CD4-positive, alpha-beta T cell treated with Interleukin-1 beta for 1 hour (primary cell): ENCODE data around the gene SRCAP.
"Not testable (repeated sequence)": the region's sequence is repeated elsewhere in the genome, so short reads cannot be mapped to it uniquely, and the experiment has no call there.

Experiments used
- DNase-seq, 2 donors: peaks; one replicate each; pipeline ENCODE4 v3.0.0-alpha.2; 2020 to 2022

Gene SRCAP

DNA sequence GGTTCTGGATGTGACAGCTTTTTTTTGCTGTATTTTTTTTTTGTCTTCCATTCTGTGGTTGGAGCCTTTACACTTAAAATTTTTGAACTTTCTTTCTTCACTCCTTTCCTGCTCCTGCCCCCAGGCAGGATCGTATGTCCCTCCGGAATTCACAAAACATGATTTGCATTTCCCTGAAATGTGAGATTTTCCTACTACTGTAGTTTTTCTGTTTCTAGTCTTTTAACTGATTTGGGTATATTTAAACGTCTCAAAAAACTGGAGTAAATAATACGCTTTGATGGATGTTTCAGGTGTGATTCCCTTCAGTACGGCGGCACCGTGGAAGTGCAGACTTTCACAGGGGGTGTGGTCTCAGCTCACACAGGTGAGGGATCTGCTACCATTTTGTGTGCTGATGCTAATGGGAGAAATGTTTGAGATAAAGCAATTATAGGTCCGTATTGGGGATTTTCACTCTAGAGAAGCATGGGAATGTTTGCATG, 686 bp downstream of the SRCAP start:
- no peak for DNase-seq

DNA sequence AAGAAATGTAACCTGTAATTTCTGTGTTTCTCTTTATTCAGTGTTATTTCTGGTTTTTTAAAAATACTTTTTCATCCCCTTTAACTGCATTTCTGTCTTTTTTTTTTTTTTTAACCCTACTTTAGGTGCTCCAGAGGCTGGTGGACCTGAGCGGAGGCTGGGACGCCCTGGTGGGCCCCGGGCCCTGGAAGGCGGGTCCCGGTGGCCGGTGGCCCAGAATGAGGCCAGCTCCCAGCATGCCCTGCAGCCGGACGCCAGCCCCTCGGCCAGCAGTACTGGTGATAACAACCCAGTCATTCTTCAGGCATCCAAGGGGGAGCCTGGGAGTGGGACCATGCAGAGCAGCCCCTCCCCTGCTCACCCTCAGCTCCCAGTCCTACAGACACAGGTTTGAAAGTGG, 1.5 kb downstream of the SRCAP start:
- no peak for DNase-seq

DNA sequence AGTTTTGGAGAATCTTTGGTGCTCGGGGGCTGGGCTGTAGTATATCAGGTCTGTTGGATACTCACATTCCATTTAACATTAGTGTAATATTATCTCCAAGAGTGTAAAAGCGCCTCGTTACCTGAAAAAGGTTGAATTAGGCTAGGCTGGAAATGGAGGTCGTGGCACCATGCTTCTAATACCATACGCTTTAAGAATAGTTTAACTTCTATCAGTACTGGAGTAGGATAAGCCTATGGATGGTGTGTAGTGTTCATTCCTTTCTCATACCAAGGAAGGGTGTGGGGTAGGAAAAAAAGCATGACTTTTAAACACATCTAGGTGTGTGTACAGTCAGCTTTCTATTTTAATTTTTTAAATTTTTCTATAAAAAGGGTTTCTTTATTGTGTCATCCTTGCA, 2.0 kb downstream of the SRCAP start:
- no peak for DNase-seq

DNA sequence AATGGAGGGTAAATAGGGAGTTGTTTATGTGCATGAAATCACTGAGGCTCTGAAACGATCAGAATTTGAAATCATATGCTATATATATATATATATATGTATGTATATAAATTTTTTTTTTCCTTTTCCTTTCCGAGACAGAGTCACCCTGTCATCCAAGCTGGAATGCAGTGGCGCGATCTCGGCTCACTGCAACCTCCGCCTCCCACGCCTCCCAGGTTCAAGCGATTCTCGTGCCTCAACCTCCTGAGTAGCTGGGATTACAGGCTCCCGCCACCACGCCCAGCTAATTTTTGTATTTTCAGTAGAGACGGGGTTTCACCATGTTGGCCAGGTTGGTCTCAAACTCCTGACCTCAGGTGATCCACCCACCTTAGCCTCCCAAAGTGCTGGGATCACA, 4.1 kb downstream of the SRCAP start:
- not testable (repeated sequence) for DNase-seq

DNA sequence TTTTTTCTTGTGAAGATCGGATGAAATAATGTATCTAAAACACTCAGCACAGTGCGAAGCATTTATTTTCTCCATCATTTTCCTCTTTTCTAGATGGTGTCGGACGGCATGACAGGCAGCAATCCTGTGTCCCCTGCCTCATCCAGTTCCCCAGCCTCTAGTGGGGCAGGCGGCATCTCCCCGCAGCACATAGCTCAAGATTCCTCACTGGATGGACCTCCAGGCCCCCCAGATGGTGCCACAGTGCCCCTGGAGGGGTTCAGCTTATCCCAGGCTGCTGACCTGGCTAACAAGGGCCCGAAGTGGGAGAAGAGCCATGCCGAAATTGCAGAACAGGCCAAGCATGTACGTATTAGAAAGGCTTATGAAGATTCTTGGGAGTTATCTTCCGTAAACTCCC, 5.0 kb downstream of the SRCAP start:
- DNase-seq: no peak

DNA sequence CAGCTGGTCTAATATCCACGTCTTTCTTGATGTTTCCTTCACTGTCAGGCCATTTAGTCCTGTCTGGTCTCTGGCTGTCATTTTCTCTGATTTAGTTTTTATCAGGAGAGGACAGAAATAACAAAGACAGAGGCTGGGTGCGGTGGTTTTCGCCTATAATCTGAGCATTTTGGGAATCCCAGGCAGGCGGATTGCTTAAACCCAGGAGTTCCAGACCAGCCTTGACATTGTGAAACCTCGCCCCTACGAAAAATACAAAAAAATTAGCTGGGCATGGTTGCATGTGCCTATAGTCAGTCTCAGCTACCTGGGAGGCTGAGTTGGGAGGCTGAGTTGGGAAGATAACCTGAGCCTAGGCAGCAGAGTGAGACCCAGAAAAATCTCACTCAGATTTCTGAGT, 7.1 kb downstream of the SRCAP start:
- DNase-seq: no peak

DNA sequence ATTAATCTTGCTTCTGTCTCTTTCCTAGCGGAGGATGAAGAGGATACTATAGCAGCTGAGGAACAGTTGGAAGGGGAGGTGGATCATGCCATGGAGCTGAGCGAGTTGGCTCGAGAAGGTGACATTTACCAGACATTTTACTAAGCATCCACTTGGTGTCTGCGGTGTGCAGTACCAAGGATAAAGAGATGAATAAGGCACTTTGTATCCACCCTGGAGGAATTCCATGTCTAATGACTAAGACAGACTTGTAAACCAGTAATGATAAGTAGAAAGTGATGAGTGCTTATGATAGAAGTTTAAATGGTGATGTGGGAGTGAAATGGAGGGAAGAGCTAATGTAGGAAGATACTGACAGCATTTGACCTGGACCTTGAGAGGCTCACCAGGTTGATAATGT, 12.0 kb downstream of the SRCAP start:
- DNase-seq: no peak

DNA sequence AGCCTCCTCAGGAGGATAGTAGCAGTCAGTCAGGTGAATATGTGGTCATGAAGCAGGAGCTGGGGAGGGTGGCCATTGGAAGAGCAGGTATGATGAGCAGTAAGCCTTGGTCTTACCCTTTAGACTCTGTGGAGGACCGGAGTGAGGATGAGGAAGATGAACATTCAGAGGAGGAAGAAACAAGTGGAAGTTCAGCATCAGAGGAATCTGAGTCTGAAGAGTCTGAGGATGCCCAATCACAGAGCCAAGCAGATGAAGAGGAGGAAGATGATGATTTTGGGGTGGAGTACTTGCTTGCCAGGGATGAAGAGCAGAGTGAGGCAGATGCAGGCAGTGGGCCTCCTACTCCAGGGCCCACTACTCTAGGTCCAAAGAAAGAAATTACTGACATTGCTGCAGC, 12.7 kb downstream of the SRCAP start:
- no peak for DNase-seq

DNA sequence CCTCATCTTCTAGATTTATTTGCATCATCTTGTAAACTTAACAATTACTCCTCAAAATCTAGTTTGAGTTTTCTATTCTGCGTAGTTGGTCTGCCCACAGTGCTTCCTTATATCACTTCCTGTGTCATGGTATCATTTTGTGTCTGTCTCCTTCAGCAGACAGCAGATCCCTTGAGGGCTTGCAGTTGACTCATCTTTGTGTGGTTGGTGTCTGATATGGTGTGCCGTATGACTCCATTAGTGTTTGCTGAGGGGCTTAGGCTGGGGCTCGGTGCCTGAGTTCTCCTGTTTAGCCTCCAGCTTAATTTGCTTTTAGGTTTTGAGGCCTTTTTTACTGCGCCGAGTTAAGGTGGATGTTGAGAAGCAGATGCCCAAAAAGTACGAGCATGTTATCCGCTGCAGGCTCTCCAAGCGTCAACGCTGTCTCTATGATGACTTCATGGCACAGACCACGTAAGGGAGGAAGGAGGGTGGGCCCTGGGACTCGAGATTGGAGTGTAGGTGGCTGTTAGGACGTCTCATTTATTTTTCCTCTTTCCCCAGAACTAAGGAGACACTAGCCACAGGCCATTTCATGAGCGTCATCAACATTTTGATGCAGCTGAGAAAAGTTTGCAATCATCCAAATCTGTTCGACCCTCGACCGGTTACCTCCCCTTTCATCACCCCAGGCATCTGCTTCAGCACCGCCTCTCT, 16.9 kb downstream of the SRCAP start:
- peak; percentile 56 to 58 for DNase-seq

DNA sequence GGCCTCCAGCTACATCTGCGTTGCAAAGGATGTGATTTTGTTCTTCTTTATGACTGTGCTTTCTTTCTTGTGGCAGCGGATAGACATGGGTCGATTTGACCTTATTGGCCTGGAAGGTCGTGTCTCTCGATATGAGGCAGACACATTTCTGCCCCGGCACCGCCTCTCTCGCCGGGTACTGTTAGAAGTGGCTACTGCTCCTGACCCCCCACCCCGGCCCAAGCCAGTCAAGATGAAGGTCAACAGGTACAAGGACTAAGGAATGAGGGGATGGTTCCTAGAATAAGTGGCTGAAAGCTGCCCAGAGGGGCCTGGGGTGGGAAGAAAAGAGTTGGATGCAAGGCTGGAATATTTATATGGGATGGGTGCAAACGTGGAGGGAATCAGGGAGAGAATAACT, 21.1 kb downstream of the SRCAP start:
- DNase-seq: no peak

DNA sequence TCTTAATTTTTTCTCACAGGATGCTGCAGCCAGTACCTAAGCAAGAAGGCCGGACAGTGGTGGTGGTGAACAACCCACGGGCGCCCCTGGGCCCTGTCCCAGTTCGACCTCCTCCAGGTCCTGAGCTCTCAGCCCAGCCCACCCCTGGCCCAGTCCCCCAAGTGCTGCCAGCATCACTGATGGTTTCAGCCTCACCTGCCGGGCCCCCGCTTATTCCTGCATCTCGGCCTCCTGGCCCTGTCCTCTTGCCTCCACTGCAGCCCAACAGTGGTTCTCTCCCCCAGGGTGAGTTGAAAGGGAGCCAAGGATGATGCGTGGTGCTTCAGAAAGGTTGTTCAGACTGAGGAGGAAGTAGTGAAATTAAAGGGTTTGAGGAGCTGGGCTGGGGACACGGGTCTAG, 21.7 kb downstream of the SRCAP start:
- no peak for DNase-seq

DNA sequence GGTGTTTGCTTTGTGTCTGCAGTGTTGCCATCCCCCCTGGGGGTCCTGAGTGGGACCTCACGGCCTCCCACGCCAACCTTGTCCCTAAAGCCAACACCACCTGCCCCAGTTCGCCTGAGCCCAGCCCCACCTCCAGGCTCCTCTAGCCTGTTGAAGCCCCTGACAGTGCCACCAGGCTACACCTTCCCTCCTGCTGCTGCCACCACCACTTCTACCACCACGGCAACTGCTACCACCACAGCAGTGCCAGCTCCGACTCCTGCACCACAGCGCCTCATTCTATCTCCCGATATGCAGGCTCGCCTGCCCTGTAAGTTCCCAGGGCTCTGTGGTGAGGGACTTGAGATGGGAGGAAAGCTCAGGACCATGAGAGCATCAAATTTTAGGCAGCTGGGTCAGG, 22.2 kb downstream of the SRCAP start:
- no peak for DNase-seq

DNA sequence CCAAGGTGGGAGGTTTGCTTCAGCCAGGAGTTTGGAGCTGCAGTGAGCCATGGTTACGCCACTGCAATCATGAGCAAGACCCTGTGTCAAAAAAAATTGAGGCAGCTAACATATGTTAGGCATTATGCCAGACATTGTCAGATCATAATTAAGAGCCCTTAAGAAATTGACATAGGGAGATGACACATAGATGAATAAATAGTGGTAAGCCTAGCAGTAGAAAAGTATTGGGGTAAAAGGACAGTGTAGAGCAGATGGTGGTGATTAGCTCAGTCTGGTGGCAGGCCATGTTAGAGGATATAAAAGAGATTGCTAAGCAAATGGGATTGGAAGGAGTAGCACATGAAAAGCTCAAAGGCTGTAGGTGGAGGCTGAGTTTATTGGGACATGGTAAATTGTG, 22.6 kb downstream of the SRCAP start:
- no peak for DNase-seq

DNA sequence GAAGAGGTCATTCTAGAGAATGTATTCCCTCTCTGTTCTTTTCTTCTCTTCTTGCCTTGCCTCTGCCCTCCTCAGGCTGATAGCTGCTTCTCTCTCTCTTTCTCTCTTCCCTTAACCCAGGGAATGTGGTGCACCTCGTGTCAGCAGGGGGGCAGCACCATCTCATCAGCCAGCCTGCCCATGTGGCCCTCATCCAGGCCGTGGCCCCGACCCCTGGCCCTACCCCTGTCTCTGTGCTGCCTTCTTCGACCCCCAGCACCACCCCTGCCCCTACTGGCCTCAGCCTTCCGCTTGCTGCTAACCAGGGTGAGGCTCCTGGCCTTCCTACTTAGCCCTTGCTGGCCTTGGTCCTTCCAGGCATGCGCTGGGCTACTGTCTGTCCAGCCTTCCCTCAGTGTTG, 23.5 kb downstream of the SRCAP start:
- no peak for DNase-seq

DNA sequence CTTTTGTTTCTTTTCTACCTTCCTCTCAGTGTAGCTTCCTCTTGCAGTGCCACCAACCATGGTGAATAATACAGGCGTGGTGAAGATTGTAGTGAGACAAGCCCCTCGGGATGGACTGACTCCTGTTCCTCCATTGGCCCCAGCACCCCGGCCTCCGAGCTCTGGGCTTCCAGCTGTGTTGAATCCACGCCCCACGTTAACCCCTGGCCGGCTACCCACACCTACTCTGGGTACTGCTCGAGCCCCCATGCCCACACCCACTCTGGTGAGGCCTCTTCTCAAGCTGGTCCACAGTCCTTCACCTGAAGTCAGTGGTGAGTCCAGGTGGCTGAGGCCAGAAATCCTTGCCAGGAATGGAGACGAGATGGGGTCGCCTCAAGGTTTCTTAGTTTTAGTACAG, 23.9 kb downstream of the SRCAP start:
- no peak for DNase-seq

DNA sequence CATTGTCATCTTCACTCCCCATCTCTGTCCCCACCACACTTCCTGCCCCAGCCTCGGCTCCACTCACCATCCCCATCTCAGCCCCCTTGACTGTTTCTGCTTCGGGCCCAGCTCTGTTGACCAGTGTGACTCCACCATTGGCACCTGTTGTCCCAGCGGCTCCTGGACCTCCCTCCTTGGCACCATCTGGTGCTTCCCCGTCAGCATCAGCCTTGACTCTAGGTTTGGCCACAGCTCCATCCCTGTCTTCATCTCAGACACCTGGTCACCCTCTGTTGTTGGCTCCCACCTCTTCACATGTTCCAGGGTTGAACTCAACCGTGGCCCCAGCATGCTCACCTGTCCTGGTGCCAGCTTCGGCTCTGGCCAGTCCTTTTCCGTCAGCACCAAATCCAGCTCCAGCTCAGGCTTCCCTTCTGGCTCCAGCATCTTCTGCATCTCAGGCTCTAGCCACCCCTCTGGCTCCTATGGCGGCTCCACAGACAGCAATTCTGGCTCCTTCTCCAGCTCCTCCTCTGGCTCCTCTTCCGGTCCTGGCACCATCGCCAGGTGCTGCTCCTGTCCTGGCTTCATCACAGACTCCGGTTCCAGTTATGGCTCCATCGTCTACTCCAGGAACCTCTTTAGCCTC, 24.9 kb downstream of the SRCAP start:
- DNase-seq: no peak

DNA sequence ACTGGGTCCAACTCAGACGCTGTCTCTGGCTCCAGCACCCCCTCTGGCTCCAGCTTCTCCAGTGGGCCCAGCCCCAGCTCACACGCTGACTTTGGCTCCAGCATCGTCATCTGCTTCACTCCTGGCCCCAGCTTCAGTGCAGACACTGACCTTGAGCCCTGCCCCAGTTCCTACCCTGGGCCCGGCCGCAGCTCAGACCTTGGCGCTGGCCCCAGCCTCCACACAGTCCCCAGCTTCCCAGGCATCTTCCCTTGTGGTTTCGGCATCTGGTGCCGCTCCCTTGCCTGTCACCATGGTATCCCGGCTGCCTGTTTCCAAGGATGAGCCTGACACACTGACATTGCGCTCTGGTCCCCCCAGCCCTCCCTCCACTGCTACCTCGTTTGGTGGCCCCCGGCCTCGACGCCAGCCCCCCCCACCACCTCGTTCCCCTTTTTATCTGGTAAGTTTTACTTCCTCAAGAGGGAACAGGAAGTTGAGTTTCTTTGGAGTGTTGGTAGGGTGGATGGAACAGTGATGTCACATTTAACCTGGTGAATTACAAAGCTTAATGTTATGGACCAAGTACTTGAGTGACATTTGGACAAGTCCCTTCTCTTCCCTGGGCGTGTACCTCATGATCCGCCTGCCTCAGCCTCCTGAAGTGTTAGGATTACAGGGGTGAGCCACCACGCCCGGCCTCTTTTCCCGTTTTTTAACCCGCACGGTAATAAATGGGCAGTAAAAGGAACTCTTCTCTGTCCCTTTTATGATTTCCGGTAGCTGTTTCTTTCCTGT, 25.9 kb downstream of the SRCAP start:
- DNase-seq: peak; percentile 7 to 47

DNA sequence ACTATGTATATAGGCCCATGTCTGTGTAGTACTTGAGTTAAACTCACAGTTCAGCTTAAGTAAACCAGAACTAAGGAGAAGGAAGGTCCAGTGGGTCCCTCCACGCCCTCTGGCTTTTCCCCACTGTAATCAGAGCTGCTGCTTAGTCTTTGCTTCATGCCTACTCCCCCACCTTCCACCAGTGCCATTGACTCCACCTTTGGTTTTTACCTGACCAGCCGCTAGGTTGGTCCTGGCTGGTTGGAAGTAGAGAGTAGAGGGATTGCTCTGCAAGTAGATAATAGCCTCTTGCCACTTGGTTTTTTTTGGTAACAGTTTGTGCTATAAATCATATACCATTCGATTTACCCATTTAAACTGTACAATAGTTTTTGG, 26.4 kb downstream of the SRCAP start:
- no peak for DNase-seq

DNA sequence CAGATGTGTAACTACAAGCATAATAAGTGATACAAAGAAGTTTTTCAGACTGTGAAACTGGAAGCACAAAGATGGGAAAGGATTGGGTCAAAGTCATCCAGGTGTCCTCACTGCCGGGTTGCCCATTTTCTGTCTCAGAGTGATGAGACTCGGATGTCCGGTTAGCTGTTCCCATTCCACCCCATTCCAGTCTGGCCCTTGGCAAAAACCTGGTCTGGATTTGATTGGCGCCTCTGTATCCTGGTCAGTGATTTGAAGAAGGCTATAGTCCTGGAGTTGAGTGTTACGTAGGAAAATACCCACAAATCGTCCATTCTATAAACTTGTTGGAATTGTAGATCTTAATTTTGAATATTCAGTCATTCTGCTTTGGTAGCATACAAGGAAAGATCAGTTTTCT, 29.4 kb downstream of the SRCAP start:
- no peak for DNase-seq

DNA sequence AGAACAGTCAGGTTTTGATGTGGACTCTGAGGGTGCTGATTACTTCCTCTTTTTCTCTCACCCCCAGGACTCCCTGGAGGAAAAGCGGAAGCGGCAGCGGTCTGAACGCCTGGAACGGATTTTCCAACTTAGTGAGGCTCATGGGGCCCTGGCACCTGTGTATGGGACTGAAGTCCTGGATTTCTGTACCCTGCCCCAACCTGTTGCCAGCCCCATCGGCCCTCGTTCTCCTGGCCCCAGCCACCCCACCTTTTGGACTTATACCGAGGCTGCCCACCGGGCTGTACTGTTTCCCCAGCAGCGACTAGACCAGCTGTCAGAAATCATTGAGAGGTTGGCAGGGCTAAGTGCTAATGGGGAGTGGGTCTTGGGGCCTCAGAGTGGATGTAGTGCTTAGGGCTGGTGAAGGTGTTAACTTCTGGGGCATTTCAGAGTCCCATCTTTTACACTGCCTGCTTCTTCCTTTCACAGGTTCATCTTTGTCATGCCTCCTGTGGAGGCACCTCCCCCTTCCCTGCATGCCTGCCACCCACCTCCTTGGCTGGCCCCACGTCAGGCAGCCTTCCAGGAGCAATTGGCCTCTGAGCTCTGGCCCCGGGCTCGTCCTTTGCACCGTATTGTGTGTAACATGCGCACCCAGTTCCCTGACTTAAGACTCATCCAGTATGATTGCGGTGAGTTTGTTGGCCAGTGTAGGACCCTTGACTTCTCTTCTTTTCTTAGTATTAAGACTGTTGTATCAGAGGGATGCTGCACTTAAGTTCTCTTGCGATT, 30.1 kb downstream of the SRCAP start:
- DNase-seq: peak in 1 of 2 donors; percentile 34

DNA sequence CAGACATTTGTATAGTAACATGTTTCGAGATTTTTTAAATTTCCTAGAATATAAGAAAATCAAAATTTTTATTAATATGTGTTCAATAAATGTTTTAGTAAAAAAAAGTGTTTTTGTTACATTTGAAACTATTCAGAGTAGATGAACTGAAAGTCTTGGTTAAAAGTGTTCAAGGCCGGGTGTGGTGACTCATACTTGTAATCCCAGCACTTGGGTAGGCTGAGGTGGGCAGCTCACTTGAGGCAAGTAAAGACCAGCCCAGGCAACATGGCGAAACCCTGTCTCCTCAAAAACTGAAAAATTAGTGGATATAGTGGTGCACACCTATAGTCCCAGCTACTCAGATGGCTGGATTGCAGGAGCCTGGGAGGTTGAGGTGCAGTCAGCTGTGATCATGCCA, 32.4 kb downstream of the SRCAP start:
- no peak for DNase-seq

DNA sequence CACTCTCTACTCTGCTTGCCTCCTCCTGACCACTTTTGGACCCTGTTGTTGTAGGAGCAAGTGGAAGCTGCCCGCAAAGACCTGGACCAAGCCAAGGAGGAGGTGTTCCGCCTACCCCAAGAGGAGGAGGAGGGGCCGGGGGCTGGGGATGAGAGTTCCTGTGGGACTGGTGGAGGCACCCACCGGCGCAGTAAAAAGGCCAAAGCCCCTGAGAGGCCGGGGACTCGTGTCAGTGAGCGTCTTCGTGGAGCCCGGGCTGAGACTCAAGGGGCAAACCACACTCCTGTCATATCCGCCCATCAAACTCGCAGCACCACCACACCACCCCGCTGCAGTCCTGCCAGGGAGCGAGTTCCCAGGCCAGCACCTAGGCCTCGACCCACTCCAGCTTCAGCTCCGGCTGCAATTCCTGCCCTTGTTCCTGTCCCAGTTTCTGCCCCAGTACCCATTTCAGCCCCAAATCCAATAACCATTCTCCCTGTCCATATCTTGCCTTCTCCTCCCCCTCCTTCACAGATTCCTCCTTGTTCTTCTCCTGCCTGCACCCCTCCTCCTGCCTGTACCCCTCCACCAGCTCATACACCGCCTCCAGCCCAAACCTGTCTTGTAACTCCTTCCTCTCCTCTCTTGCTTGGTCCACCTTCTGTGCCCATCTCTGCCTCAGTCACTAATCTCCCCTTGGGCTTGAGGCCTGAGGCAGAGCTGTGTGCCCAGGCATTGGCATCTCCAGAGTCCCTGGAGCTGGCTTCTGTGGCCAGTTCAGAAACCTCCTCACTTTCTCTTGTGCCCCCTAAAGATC, 38.2 kb downstream of the SRCAP start:
- no peak for DNase-seq
